ENCODE data around the gene PJA1. TPM values are rescaled to one million over a fixed set of nuclear protein-coding genes. Genes with fewer than 3 reads are reported as not detected.

Gene PJA1
- total RNA-seq, 2 donors from 2014 or later = 9.0 to 18.1 TPM

DNA sequence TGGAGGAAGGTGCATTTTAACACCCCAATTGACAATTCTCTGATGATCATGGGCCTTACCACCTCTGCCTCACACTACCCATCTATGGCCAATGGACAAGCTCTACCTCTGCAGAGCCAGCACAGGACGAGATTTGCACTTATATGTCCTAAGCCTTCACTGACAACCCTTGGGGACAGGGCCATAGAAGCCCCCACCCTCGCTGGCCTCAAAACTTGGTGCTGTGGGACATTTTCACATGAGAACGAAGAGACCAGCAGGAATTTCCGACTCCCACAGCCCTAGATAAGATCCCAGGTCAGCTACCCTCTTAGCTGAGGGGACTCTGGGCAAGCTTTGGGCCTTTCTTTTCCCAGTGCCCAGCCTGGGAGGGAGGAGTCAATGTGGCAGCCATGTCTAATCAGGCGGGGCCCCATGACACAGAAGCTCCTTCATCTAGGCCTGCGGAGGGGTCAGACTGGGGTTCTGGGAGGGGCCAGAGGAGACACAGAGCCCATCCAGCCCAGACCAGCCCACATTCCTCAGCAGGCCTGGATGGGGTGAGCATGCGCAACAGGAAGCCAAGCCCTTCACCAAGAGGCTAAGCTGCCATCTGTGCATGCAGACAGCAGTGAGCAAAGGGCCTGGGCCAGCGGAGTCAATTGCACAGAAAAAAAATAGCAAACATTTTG lies 12.1 kb downstream of the PJA1 start:
- no peaks in the 10 kb centered on the region for H3K9me3 Mint-ChIP-seq
- ATAC-seq (no peak), DNase-seq (ENCODE audit: low spot score in 2 of 2) (no peak)
- H3K27ac Mint-ChIP-seq = no peak overlapping the region
- no peaks in the 10 kb centered on the region for H3K36me3 Mint-ChIP-seq

DNA sequence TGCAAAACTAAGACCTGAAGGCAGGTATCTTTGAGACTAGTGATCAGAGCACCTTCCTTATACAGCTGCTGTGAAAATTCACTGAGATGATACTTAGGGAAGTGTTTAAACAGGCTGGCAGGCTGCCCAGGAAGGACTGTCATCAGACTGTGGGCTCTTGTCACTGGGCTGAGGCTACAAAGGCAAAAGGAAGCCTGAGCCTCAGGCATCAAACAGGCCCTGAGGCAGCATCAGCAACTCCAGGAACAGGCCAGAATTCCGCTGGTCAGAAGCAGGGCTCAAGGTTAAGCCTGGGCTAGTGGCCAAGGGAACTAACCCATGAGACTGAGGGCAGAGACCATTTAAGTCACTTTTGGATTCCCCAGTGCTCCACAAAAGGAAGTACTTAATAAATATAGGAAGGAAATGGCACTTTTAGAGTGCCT lies 12.8 kb downstream of the PJA1 start:
- DNase-seq (ENCODE audit: low spot score in 2 of 2) (no peak), ATAC-seq (no peak)
- Mint-ChIP-seq H3K36me3 (no peaks in the 10 kb centered on the region), H3K9me3 (no peaks in the 10 kb centered on the region), H3K27ac (no peak overlapping the region)

DNA sequence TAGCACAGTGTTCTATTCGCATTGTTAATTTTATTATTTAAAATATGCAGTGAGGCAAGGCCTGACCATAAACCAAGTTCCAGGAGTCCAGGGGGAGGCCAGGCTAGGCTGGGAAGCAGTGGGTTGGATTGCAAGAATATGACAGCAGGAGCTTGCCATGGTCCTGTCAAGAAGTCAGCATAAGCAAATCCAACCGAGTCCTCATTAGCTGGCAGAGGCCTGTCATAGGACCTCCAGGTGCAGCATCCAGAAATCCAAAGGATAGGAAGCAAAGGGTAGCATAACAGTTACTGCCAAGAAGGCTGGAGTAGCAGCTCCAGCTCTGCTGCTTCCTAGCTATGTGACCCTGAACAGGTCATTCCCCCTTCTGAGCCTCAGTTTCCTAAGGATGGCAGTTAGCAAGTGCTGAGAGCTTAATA lies 13.4 kb downstream of the PJA1 start:
- DNase-seq (ENCODE audit: low spot score in 2 of 2) (no peak), ATAC-seq (no peak)
- no peak overlapping the region for H3K27ac Mint-ChIP-seq
- H3K9me3 Mint-ChIP-seq = no peaks in the 10 kb centered on the region
- H3K36me3 Mint-ChIP-seq = no peaks in the 10 kb centered on the region

DNA sequence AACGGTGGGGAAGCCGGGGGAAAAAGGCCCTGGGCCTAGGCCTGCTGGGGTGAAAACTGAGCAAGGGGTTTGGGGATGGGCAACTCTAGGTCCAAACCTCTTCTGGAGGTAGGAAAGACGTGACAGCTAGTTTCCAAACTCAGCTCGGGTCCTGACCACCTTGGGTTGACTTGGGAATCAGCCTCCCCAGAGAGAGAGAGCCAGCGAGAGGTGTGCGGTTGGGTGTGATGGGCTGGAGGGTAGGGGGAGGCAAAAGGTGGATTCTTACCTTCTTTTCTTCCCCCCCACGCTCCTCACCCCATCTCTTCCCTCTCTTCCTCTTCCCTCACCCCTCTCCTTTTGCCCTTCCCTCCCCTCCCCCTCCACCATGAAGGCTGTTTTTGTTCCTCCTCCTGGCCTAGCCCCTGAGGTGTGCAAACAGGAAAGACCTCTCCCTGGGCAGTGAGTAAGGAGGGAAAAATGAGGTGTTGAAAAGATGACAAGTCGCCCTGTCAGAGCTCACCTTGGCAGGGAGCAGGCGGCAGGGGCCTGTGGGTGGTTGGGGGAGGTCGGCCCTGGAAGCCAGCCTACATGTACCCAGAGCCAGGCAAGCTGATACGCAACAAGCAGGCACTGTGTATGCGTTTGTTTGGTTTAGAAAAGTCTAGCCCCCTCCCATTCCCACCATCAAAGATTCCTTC lies 14.8 kb downstream of the PJA1 start:
- ATAC-seq (no peak), DNase-seq (ENCODE audit: low spot score in 2 of 2) (no peak)
- H3K27ac Mint-ChIP-seq = no peak overlapping the region
- H3K9me3 Mint-ChIP-seq = no peaks in the 10 kb centered on the region
- no peaks in the 10 kb centered on the region for H3K36me3 Mint-ChIP-seq

DNA sequence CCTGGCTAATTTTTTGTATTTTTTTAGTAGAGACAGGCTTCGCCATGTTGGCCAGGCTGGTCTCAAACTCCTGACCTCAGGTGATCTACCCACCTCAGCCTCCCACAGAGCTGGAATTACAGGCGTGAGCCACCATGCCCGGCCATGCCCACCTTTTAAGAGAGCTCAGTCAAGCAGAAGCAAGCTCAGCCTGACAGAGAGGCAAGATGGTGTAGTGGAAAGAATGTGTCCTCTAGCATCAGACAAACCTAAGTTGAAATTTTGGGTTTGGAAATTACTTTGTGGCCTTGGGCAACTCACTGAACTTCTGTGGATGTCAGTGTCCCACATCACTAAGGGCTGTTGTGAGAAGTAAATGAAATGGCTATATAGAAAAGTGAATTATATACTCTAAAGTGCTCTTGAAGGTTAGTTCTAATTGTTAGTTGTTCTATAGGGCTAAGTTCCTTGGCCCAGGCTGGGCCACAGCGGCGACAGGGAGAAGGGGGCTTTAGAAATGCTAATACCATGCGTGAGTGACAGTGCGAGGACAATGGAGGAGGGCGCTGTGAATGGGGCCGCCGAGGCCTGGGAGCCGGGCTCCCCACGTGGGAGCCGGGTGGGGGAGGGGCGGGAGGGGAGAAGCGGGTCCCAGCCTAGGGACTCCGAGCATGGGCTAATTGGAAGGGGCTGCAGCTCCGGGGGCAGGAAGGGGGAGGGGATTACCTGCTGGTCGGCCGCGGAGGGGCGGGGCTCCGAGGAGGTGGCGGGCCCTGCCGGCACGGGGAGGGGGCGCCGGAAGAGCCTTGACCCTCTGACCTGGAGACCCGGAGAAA lies 15.6 kb downstream of the PJA1 start:
- Mint-ChIP-seq H3K27ac (no peak overlapping the region), H3K36me3 (no peaks in the 10 kb centered on the region), H3K9me3 (no peaks in the 10 kb centered on the region)
- DNase-seq (ENCODE audit: low spot score in 2 of 2) = no peak
- ATAC-seq = no peak

DNA sequence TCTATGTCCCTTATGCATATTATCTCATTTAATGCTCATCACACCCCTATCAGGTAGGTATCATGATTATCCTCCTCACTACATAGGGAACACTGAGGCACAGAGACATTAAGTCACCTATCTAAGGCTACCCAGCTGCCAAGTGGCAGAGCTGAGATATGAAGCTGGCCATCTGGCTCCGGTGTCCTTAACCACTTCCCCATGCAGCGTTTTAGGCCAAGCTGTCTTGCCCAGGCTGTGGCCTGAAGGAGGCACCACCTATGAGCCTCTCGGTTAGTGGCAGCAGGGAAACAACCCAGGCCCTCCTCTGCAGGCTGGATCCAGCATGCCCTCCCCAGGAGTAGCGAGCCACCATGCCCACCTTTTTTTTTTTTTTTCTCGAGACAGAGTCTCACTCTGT lies 16.3 kb downstream of the PJA1 start:
- no peaks in the 10 kb centered on the region for H3K36me3 Mint-ChIP-seq
- no peak for DNase-seq (ENCODE audit: low spot score in 2 of 2)
- no peak for ATAC-seq
- H3K9me3 Mint-ChIP-seq = no peaks in the 10 kb centered on the region
- no peak overlapping the region for H3K27ac Mint-ChIP-seq

DNA sequence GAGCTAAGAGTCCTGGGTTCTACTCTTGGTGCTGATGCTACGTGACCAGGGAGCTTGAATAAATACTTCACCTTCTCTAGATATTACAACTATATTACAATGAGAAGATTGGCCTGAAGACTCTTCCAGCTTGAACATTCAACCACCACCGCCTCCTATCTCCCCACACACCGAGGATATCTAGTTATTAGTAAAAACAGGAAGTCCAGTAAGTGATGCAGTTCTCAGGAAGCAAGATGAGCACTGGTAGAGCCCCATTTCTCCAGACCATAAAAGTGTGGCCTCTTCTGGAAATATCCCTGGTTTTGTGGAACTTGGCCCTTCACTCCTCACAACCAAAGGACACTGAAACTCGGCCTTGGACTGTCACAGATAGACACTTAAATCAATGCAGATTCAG lies 18.5 kb downstream of the PJA1 start:
- DNase-seq (ENCODE audit: low spot score in 2 of 2) (no peak), ATAC-seq (no peak)
- Mint-ChIP-seq H3K9me3 (no peaks in the 10 kb centered on the region), H3K27ac (no peak overlapping the region), H3K36me3 (no peaks in the 10 kb centered on the region)

DNA sequence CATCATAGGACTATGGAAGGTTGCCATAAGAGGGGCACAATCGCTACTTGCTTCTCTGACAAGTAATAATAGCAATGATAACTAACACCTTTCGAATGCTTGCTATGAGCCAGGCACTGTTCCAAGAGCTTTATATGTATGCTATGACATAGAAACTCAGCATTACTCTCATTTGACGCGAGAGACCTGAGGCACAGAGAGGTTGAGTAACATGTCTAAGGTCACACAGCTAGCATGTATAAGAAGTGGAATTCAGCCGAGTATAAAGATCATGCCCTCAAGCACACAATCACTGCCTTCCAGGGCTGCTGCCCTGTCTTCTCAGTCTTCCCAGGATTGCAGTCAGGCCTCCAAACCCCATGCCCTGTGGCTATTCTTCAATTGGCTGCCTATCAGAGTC lies 19.5 kb downstream of the PJA1 start:
- no peak for ATAC-seq
- Mint-ChIP-seq H3K27ac (no peak overlapping the region), H3K36me3 (no peaks in the 10 kb centered on the region), H3K9me3 (no peaks in the 10 kb centered on the region)
- DNase-seq (ENCODE audit: low spot score in 2 of 2) = no peak

DNA sequence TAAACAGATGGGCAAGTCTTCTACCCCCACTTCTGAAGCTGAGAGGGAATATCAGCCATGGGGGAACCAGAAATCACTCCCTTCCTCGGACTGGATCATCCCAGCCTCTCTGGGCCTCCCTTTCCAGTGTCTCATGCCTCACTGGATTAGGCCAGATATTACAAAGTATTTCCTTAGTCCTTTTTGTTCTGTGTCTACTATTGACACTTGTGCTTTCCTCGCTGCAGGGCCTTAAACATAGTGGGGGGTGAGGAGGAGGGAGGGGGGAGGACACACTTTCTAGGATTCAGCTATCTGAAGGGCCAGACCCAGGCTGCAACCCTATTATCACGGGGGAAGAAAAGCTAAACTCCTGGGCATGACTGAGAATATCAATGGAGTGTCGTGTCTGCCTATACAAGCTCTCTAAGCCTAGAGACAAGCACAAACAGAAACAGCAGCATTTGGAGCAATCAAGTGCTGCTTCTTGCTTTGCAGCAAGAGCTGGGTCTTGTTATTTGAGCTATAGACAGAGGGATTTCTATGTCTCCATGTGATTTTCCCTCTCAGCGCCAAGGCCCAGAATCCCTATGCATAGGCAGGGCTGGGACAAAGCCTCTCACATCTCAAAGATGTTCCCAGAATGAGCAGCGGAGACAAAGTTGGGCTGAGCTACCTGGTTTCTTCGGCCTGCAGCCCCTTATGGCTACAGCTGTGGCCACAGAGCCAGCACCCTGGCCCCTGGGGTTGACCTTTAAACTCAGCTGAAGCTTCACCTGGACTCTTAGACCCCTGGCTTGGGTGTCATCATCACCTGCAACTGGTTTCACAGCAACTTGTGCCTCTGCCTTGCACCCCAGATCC lies 20.2 kb downstream of the PJA1 start:
- Mint-ChIP-seq H3K27ac (no peak overlapping the region), H3K36me3 (no peaks in the 10 kb centered on the region), H3K9me3 (no peaks in the 10 kb centered on the region)
- no peak for ATAC-seq
- no peak for DNase-seq (ENCODE audit: low spot score in 2 of 2)

DNA sequence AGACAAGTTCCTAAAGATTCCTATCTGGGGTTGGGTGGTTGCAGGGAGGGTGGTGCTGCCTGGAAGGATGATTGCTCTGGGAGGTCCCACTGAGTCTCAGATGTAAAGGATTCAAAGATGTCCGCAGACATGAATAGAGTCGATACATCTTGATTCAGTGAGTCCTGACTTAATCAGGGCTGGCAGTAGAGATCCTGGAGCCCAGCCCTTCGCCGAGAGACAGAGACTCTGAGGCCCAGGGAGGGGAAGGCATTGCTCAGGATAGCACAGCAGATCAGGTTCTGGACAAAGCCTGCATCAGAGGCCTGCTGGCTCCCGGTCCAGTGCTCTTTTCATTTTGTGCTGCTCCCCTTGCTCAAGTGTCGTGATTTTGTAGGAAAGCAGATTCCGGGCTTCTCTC lies 21.7 kb downstream of the PJA1 start:
- Mint-ChIP-seq H3K36me3 (no peaks in the 10 kb centered on the region), H3K9me3 (no peaks in the 10 kb centered on the region), H3K27ac (no peak overlapping the region)
- ATAC-seq (no peak), DNase-seq (ENCODE audit: low spot score in 2 of 2) (no peak)

DNA sequence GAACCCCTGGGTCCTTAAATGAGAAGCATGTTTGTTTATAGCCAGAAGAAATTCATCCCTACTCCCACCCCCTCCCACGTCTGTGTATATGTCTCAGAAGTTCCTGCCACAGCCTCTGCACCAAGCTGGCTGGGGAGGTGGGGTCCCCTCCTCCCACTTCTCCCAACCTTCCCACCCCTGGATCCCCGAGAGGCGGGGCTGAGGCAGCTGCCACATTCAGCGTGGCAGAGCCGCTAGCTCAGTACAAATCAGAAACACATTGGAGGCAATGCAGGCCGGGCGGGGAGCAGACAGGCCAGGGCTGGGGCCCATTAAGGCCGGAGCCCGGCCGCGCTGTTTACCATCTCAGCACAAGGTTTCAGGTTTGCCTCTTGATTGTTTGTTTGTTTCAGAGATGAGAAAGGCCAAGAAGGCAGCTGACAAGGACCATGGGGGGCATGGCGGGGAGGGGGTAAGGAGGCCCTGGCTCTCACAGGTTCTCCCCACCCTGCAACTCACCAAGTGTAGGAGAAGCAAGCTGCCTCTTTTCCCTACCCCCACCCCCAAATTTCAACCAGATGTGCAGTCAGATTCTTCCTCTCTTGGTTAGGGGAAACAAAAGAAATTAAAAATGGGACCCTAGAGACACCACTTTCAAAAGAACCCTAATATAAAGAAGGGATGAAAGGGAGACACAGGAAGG lies 22.3 kb downstream of the PJA1 start:
- no peak for DNase-seq (ENCODE audit: low spot score in 2 of 2)
- H3K9me3 Mint-ChIP-seq = no peaks in the 10 kb centered on the region
- H3K36me3 Mint-ChIP-seq = no peaks in the 10 kb centered on the region
- H3K27ac Mint-ChIP-seq = no peak overlapping the region
- no peak for ATAC-seq

DNA sequence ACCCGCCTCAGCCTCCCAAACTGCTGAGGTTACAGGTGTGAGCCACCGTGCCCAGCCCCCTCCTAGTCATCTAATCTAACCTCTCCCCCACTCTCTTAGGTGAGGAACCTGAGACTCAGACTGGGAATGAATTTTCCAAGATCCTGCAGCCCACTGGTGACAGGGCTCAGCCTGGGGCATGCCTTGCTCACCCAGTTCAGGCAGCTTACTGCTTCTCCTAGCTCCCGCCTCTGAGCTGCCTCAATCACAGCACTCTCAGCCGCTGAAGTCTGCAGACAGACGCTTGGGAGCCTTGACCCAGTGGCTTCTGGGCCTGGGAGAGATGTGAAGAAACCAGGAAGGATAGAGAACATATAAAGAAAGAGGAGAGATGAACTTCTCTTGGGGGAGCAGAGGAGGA lies 24.4 kb downstream of the PJA1 start:
- DNase-seq (ENCODE audit: low spot score in 2 of 2) (no peak), ATAC-seq (no peak)
- Mint-ChIP-seq H3K36me3 (no peaks in the 10 kb centered on the region), H3K9me3 (no peaks in the 10 kb centered on the region), H3K27ac (no peak overlapping the region)

DNA sequence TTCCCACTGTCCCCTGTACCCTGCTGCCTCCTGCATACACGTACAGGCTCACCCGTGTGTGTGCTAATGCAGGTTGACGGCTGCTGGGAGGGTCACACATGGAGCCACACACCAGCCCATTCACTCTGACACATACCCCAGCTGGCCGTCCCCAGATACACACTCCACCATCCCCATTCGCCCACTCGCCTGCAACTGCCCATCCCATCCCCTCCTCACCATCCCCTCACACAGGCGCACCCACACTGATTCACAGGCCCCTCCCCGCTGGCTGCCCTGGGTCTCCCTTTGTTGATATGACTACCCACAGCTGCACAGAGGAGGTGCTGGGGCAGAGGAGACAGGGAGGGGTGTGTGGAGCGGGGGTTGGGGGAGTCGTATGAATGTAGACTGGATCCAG lies 25.7 kb downstream of the PJA1 start:
- H3K27ac Mint-ChIP-seq = no peak overlapping the region
- no peak for ATAC-seq
- H3K36me3 Mint-ChIP-seq = no peaks in the 10 kb centered on the region
- H3K9me3 Mint-ChIP-seq = no peaks in the 10 kb centered on the region
- no peak for DNase-seq (ENCODE audit: low spot score in 2 of 2)

DNA sequence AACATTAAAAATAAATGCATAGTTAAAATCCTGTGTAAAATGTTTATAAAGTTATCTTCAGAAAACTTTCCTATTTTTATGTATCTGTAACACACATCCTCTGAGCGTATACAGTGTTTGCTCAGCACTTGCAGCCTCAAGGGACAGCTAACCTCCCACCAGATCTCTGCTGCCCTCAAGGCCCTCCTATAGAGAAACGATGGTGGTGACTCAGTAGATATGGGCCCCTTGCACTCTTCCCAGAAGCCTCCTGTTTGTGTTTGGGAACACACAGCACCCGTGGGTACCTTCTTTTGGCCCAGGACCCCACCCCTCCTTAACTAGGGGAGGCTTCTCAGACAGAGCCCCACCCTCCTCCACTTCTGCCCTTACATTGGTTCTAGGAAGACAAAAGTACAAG lies 26.7 kb downstream of the PJA1 start:
- no peak overlapping the region for H3K27ac Mint-ChIP-seq
- no peaks in the 10 kb centered on the region for H3K9me3 Mint-ChIP-seq
- no peak for ATAC-seq
- DNase-seq (ENCODE audit: low spot score in 2 of 2) = no peak
- H3K36me3 Mint-ChIP-seq = no peaks in the 10 kb centered on the region

DNA sequence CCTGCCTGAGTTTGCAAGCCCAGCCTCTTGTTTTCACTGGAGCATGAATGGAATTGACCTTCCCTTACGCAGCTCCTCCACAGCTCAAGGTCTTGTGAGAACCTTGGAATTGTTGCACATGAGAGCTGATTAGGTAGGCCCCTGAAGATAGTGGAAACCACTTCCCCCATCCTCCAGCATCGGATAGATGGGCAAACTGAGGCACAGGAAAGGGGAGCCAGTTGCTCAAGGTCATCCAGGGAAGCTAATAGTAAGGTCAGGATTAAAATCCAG lies 27.2 kb downstream of the PJA1 start:
- DNase-seq (ENCODE audit: low spot score in 2 of 2) (no peak), ATAC-seq (no peak)
- no peak overlapping the region for H3K27ac Mint-ChIP-seq
- no peaks in the 10 kb centered on the region for H3K36me3 Mint-ChIP-seq
- H3K9me3 Mint-ChIP-seq = no peaks in the 10 kb centered on the region

DNA sequence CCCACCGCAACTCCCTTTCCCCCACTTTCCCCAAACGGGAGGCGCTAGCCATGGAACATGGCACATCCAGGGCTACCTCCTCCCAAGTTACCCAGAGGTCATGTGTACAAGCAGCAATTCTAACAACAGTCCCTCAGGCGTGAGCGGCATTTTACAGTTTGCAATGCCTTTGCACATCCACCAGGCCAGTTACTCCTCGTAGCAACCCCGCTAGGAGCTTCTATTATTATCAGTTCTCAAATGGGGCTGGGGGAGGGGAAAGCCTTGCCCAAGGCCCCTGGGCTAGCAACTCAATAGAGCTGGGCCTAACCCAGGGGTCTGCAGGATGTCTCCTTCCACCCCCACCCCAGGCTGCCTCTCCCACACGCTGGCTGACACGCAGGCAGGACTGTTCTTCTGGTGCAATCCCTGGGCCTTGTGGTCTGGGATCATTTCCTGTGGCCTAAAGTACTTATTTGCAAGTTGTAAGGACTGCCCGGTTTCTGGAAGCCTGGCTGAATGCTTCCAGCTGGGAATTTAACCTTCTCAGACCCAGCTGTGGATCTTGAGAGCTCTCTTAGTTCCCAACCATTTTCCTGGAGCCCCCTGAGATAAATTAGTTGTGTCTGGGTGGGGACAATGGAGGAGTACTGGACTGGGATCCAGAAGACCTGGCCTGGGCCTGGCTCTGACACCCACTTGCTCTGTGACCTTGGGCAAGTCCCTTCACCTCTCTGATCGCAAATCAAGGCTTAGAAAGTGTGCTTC lies 27.7 kb downstream of the PJA1 start:
- H3K9me3 Mint-ChIP-seq = no peaks in the 10 kb centered on the region
- DNase-seq (ENCODE audit: low spot score in 2 of 2) (no peak), ATAC-seq (no peak)
- H3K36me3 Mint-ChIP-seq = no peaks in the 10 kb centered on the region
- H3K27ac Mint-ChIP-seq = no peak overlapping the region

Data from activated naive CD4-positive, alpha-beta T cell treated with anti-CD3 and anti-CD28 coated beads, Interleukin-2, amount 50 U/mL, for 72 hours (primary cell).